ENCODE data around the gene ARFGAP3.

The ARFGAP3 gene

DNA sequence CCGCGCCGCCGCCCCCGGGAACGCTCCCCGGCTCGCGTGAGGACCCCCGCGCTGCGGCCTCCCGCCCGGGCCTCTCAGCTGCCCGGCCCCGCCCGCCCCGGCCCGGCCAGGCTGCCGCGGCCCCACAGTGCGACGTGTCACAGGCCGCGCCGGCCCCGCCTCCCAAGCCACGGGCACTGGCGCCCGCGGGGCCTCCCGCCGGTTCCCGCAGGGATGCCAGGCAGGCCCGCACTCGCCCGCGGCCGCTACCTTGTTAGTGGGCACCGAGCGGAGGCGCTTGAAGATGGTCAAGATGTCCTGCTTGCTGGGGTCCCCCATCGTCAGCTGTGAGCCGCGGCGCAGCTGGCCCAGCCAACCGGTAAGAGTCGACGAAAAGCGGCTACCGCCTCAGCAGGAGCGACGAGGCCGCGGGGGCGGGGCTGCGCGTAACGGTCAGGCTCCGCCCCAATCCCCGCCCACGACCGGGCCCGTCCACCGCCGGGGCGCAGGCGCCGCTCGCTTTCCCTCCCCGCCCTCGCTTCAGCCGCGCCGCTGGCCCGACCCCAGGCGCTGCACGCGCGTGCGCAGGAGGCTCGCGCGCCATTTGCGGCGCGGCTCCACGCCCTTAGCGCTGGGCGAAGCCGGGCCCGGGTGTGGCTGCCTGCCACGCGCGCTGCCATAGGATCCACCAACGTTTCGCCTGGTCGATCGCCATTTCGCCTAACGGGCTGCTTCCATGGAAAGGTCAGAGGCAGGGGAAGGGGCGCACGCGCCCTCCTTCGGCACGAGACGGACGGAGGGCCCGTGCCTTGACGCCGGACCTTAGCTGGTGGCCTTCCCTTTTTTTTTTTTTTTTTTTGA is at the start of gene ARFGAP3 (continued):
- TF ChIP-seq ZNF433 (tag by site-specific recombination; IDR thresholded peaks at IDR 0.05; ENCODE audit: low read depth) (no peak), ZNF777 (tag by site-specific recombination; IDR thresholded peaks at IDR 0.05; ENCODE audit: borderline replicate concordance) (no peak), SP7 (tag by site-specific recombination; IDR thresholded peaks at IDR 0.05) (0 out of 2 replicates have a peak, but pooled peaks have one; percentile 49), ZBTB20 (tag by site-specific recombination; IDR thresholded peaks at IDR 0.05) (peak; percentile 9; the same call in 1 of the 2 replicates), ZNF658 (tag by site-specific recombination; IDR thresholded peaks at IDR 0.05) (no peak), ZXDB (tag by site-specific recombination; IDR thresholded peaks at IDR 0.05) (peak; percentile 100), ZNF10 (tag by site-specific recombination; IDR thresholded peaks at IDR 0.05) (no peak), KLF10 (tag by site-specific recombination; IDR thresholded peaks at IDR 0.05) (peak; percentile 90), ZNF555 (tag by site-specific recombination; conservative IDR thresholded peaks at IDR 0.05) (no peak), ZNF274 (IDR thresholded peaks at IDR 0.05; ENCODE audit: low read length) (no peak), ZNF274 (tag by site-specific recombination; IDR thresholded peaks at IDR 0.05; ENCODE audit: borderline replicate concordance) (no peak), ZFP41 (tag by site-specific recombination; IDR thresholded peaks at IDR 0.05; ENCODE audit: borderline replicate concordance) (no peak), ZNF670 (tag by site-specific recombination; IDR thresholded peaks at IDR 0.05; ENCODE audit: low read depth) (no peak), ZNF548 (tag by site-specific recombination; IDR thresholded peaks at IDR 0.05) (no peak), TRIM28 (IDR thresholded peaks at IDR 0.05; ENCODE audit: borderline replicate concordance, low read length) (no peak), ZNF169 (tag by site-specific recombination; IDR thresholded peaks at IDR 0.05) (no peak), SP3 (tag by site-specific recombination; IDR thresholded peaks at IDR 0.05) (peak; percentile 88), ZNF426 (tag by site-specific recombination; IDR thresholded peaks at IDR 0.05) (no peak), ZNF529 (tag by site-specific recombination; IDR thresholded peaks at IDR 0.05; ENCODE audit: insufficient replicate concordance) (no peak), ZNF19 (tag by site-specific recombination; IDR thresholded peaks at IDR 0.05; ENCODE audit: low read depth) (no peak), ZNF768 (tag by site-specific recombination; IDR thresholded peaks at IDR 0.05) (no peak), ZNF521 (tag by site-specific recombination; IDR thresholded peaks at IDR 0.05) (no peak), ZNF514 (tag by site-specific recombination; IDR thresholded peaks at IDR 0.05) (no peak), YY2 (tag by site-specific recombination; IDR thresholded peaks at IDR 0.05) (peak; percentile 77), ZNF292 (tag by site-specific recombination; IDR thresholded peaks at IDR 0.05; ENCODE audit: borderline replicate concordance, low read depth) (no peak), ZNF214 (tag by site-specific recombination; IDR thresholded peaks at IDR 0.05; ENCODE audit: borderline replicate concordance) (no peak)
- TF ChIP-seq, protein P1, sequence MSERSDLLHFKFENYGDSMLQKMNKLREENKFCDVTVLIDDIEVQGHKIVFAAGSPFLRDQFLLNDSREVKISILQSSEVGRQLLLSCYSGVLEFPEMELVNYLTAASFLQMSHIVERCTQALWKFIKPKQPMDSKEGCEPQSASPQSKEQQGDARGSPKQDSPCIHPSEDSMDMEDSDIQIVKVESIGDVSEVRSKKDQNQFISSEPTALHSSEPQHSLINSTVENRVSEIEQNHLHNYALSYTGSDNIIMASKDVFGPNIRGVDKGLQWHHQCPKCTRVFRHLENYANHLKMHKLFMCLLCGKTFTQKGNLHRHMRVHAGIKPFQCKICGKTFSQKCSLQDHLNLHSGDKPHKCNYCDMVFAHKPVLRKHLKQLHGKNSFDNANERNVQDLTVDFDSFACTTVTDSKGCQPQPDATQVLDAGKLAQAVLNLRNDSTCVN (tag by site-specific recombination; optimal IDR thresholded peaks at IDR 0.05), result peak; percentile 91
- TF ChIP-seq, protein P2, sequence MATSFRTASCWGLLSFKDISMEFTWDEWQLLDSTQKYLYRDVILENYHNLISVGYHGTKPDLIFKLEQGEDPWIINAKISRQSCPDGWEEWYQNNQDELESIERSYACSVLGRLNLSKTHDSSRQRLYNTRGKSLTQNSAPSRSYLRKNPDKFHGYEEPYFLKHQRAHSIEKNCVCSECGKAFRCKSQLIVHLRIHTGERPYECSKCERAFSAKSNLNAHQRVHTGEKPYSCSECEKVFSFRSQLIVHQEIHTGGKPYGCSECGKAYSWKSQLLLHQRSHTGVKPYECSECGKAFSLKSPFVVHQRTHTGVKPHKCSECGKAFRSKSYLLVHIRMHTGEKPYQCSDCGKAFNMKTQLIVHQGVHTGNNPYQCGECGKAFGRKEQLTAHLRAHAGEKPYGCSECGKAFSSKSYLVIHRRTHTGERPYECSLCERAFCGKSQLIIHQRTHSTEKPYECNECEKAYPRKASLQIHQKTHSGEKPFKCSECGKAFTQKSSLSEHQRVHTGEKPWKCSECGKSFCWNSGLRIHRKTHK (tag by site-specific recombination; IDR thresholded peaks at IDR 0.05), result no peak
- TF ChIP-seq, protein P3, sequence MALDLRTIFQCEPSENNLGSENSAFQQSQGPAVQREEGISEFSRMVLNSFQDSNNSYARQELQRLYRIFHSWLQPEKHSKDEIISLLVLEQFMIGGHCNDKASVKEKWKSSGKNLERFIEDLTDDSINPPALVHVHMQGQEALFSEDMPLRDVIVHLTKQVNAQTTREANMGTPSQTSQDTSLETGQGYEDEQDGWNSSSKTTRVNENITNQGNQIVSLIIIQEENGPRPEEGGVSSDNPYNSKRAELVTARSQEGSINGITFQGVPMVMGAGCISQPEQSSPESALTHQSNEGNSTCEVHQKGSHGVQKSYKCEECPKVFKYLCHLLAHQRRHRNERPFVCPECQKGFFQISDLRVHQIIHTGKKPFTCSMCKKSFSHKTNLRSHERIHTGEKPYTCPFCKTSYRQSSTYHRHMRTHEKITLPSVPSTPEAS (tag by site-specific recombination; IDR thresholded peaks at IDR 0.05), result no peak
- TF ChIP-seq, protein P4, sequence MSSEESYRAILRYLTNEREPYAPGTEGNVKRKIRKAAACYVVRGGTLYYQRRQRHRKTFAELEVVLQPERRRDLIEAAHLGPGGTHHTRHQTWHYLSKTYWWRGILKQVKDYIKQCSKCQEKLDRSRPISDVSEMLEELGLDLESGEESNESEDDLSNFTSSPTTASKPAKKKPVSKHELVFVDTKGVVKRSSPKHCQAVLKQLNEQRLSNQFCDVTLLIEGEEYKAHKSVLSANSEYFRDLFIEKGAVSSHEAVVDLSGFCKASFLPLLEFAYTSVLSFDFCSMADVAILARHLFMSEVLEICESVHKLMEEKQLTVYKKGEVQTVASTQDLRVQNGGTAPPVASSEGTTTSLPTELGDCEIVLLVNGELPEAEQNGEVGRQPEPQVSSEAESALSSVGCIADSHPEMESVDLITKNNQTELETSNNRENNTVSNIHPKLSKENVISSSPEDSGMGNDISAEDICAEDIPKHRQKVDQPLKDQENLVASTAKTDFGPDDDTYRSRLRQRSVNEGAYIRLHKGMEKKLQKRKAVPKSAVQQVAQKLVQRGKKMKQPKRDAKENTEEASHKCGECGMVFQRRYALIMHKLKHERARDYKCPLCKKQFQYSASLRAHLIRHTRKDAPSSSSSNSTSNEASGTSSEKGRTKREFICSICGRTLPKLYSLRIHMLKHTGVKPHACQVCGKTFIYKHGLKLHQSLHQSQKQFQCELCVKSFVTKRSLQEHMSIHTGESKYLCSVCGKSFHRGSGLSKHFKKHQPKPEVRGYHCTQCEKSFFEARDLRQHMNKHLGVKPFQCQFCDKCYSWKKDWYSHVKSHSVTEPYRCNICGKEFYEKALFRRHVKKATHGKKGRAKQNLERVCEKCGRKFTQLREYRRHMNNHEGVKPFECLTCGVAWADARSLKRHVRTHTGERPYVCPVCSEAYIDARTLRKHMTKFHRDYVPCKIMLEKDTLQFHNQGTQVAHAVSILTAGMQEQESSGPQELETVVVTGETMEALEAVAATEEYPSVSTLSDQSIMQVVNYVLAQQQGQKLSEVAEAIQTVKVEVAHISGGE (tag by site-specific recombination; conservative IDR thresholded peaks at IDR 0.05; ENCODE audit: low read depth), result no peak
